ENCODE results near the gene IDI1.
"Not testable (repeated sequence)": the region's sequence is repeated elsewhere in the genome, so short reads cannot be mapped to it uniquely, and the experiment has no call there.

Gene IDI1

GRCh38 chr10:1064964-1065247, 16.0 kb upstream of the IDI1 start:
- no peak overlapping the region for H3K4me3 ChIP-seq (ENCODE audit: low read depth, low read length)

GRCh38 chr10:1063232-1063865, 14.4 kb upstream of the IDI1 start:
- H3K4me3 ChIP-seq (ENCODE audit: low read depth, low read length), result no peak overlapping the region

GRCh38 chr10:1061930-1062774, 13.2 kb upstream of the IDI1 start:
- no peak overlapping the region for H3K4me3 ChIP-seq (ENCODE audit: low read depth, low read length)

GRCh38 chr10:1059902-1060301, 11.0 kb upstream of the IDI1 start:
- H3K4me3 ChIP-seq (ENCODE audit: low read depth, low read length), result no peak overlapping the region

- H3K4me3 ChIP-seq (ENCODE audit: low read depth, low read length), result no peak overlapping the region
Measured at GRCh38 chr10:1058017-1058416, 9.1 kb upstream of the IDI1 start.

GRCh38 chr10:1057106-1057657, 8.3 kb upstream of the IDI1 start:
- H3K4me3 ChIP-seq (ENCODE audit: low read depth, low read length), result peak overlapping the region; percentile 95

GRCh38 chr10:1056326-1057105, 7.6 kb upstream of the IDI1 start, which contains the start of gene WDR37:
Gene WDR37, plus strand, starts transcription at chr10:1056385. Its CDS starts 15,771 bp downstream, at chr10:1072156.
- peak within 1 kb of the TSS; percentile 95 for H3K4me3 ChIP-seq (ENCODE audit: low read depth, low read length)

- no peak overlapping the region for H3K4me3 ChIP-seq (ENCODE audit: low read depth, low read length)
Measured at GRCh38 chr10:1054684-1055083, 5.8 kb upstream of the IDI1 start.

- no peak overlapping the region for H3K4me3 ChIP-seq (ENCODE audit: low read depth, low read length)
Measured at GRCh38 chr10:1050554-1050953, 1.6 kb upstream of the IDI1 start.

- peak overlapping the region; percentile 93 for H3K4me3 ChIP-seq (ENCODE audit: low read depth, low read length)
Measured at GRCh38 chr10:1050145-1050544, 1.2 kb upstream of the IDI1 start.

GRCh38 chr10:1049425-1049958, 573 bp upstream of the IDI1 start:
- peak overlapping the region; percentile 93 for H3K4me3 ChIP-seq (ENCODE audit: low read depth, low read length)

- H3K4me3 ChIP-seq (ENCODE audit: low read depth, low read length), result peak overlapping the region; percentile 93
Measured at GRCh38 chr10:1048349-1048731, 579 bp downstream of the IDI1 start.

GRCh38 chr10:1047937-1048336, 982 bp downstream of the IDI1 start:
- peak overlapping the region; percentile 93 for H3K4me3 ChIP-seq (ENCODE audit: low read depth, low read length)

GRCh38 chr10:1045415-1045814, 3.5 kb downstream of the IDI1 start:
- H3K4me3 ChIP-seq (ENCODE audit: low read depth, low read length), result no peak overlapping the region

- H3K4me3 ChIP-seq (ENCODE audit: low read depth, low read length), result no peak overlapping the region
Measured at GRCh38 chr10:1044964-1045363, 4.0 kb downstream of the IDI1 start.

GRCh38 chr10:1044146-1044545, 4.8 kb downstream of the IDI1 start:
- H3K4me3 ChIP-seq (ENCODE audit: low read depth, low read length), result no peak overlapping the region

- no peak overlapping the region for H3K4me3 ChIP-seq (ENCODE audit: low read depth, low read length)
Measured at GRCh38 chr10:1043532-1043995, 5.4 kb downstream of the IDI1 start.

GRCh38 chr10:1041514-1041913, 7.4 kb downstream of the IDI1 start:
- H3K4me3 ChIP-seq (ENCODE audit: low read depth, low read length), result no peak overlapping the region

GRCh38 chr10:1040133-1040532, 8.8 kb downstream of the IDI1 start:
- H3K4me3 ChIP-seq (ENCODE audit: low read depth, low read length), result no peak overlapping the region

GRCh38 chr10:1038769-1039168, 10.2 kb downstream of the IDI1 start:
- H3K4me3 ChIP-seq (ENCODE audit: low read depth, low read length), result not testable (repeated sequence)

- H3K4me3 ChIP-seq (ENCODE audit: low read depth, low read length), result no peak overlapping the region
Measured at GRCh38 chr10:1037098-1037497, 11.8 kb downstream of the IDI1 start.

Measured in iPS-11a (cell line).